IMR-90 (cell line): ENCODE results near the gene ARHGAP45. TPM values are rescaled to one million over a fixed set of nuclear protein-coding genes. Genes with fewer than 3 reads are reported as not detected.

Experiments used
- ATAC-seq: fragments of 200-7000 bp; cut with Tn5 transposase; 2 replicates; pipeline ENCODE4 v1.9.1; 2020; ENCODE audit warnings: low read depth, mild to moderate bottlenecking, moderate library complexity
- BruUV-seq: library from RNA; stranded (reverse); fragments of 400-500 nt; replicated peaks from 2 replicates; lab custom pipeline; 2021; lab: Mats Ljungman, UMichigan
- CTCF ChIA-PET: fragments of 300-600 bp; formaldehyde crosslinking; extraction: SDS; loops from one replicate; lab custom pipeline; 2021; ENCODE audit warnings: antibody characterized with exemption; lab: Yijun Ruan, JAX
- POLR2A ChIA-PET: fragments of 300-600 bp; sonication (Branson Sonifier 250); formaldehyde crosslinking; loops from one replicate; lab custom pipeline; 2022; ENCODE audit warnings: antibody characterized with exemption; ENCODE audit not compliant: unreplicated experiment; lab: Charles Lee
- DNase-seq: peaks from one replicate; pipeline ENCODE4 v3.0.0; 2013
- H2AFZ ChIP-seq: replicated peaks from 2 replicates; pipeline ENCODE3; 2013; ENCODE audit warnings: low read length, mild to moderate bottlenecking; ENCODE audit not compliant: poor library complexity
- H2AK5ac ChIP-seq: 2 replicates; pipeline ENCODE4 v1.6.1; 2013; ENCODE audit warnings: low read depth, low read length, inconsistent platforms
- H2AK9ac ChIP-seq: replicated peaks from 2 replicates; pipeline ENCODE3; 2013; ENCODE audit warnings: mild to moderate bottlenecking, low read depth, low read length, moderate library complexity; ENCODE audit not compliant: poor library complexity
- H2BK120ac ChIP-seq: 2 replicates; pipeline ENCODE4 v1.6.1; 2013; ENCODE audit warnings: low read depth, low read length, inconsistent platforms
- H2BK15ac ChIP-seq: 3 replicates; pipeline ENCODE4 v1.6.1; 2013; ENCODE audit warnings: low read depth, low read length, inconsistent platforms
- H2BK20ac ChIP-seq: 2 replicates; pipeline ENCODE4 v1.6.1; 2013; ENCODE audit warnings: low read depth, mild to moderate bottlenecking, inconsistent platforms, low read length, moderate library complexity
- H2BK5ac ChIP-seq: 2 replicates; pipeline ENCODE4 v1.6.1; 2013; ENCODE audit warnings: mild to moderate bottlenecking, low read depth, low read length, inconsistent platforms; ENCODE audit not compliant: poor library complexity, severe bottlenecking
- H3K14ac ChIP-seq: replicated peaks from 2 replicates; pipeline ENCODE4 v1.6.1; 2013; ENCODE audit warnings: low read depth, low read length, inconsistent platforms
- H3K18ac ChIP-seq: 2 replicates; pipeline ENCODE4 v1.6.1; 2013; ENCODE audit warnings: low read depth, low read length, control low read depth
- H3K23ac ChIP-seq: 2 replicates; pipeline ENCODE4 v1.6.1; 2013; ENCODE audit warnings: low read depth, low read length, inconsistent platforms
- H3K27ac ChIP-seq: 2 replicates; pipeline ENCODE4 v1.5.1; 2013; ENCODE audit warnings: mild to moderate bottlenecking, control low read depth, low read length; ENCODE audit not compliant: insufficient read depth
- H3K27me3 ChIP-seq: 2 replicates; pipeline ENCODE4 v1.6.1; 2013; ENCODE audit warnings: low read length; ENCODE audit not compliant: control insufficient read depth, insufficient read depth
- H3K36me3 ChIP-seq: 2 replicates; pipeline ENCODE4 v1.6.1; 2013; ENCODE audit warnings: low read length, mixed read lengths; ENCODE audit not compliant: control insufficient read depth, insufficient read depth
- H3K4ac ChIP-seq: 2 replicates; pipeline ENCODE4 v1.6.1; 2013; ENCODE audit warnings: low read depth, low read length, inconsistent platforms
- H3K4me1 ChIP-seq: 2 replicates; pipeline ENCODE4 v1.6.1; 2013; ENCODE audit warnings: low read length, mixed read lengths; ENCODE audit not compliant: control insufficient read depth, insufficient read depth
- H3K4me2 ChIP-seq: 2 replicates; pipeline ENCODE4 v1.6.1; 2013; ENCODE audit warnings: low read depth, mild to moderate bottlenecking, control low read depth, low read length, moderate library complexity
- H3K4me3 ChIP-seq: 2 replicates; pipeline ENCODE4 v1.5.1; 2013; ENCODE audit warnings: low read depth, mild to moderate bottlenecking, control low read depth, low read length, moderate library complexity; ENCODE audit not compliant: insufficient read depth
- H3K56ac ChIP-seq: 2 replicates; pipeline ENCODE4 v1.6.1; 2013; ENCODE audit warnings: low read length, inconsistent platforms; ENCODE audit not compliant: insufficient read depth; ENCODE audit errors: extremely low read depth
- H3K79me1 ChIP-seq, 2 experiments: 2 replicates each; pipeline ENCODE4 v1.6.1; 2013; ENCODE audit warnings: low read length in 2 of 2, inconsistent platforms in 1 of 2, low read depth in 1 of 2
- H3K9ac ChIP-seq: 2 replicates; pipeline ENCODE4 v1.6.1; 2013; ENCODE audit warnings: low read depth, low read length, control low read depth
- H3K9me1 ChIP-seq: 2 replicates; pipeline ENCODE4 v1.6.1; 2013; ENCODE audit warnings: low read length, inconsistent platforms; ENCODE audit not compliant: insufficient read depth
- H3K9me3 ChIP-seq: 2 replicates; pipeline ENCODE4 v1.6.1; 2013; ENCODE audit warnings: low read length; ENCODE audit not compliant: control insufficient read depth, insufficient read depth
- H4K20me1 ChIP-seq: 2 replicates; pipeline ENCODE4 v1.6.1; 2013; ENCODE audit warnings: low read length, inconsistent platforms; ENCODE audit not compliant: insufficient read depth
- H4K5ac ChIP-seq: 2 replicates; pipeline ENCODE4 v1.6.1; 2013; ENCODE audit warnings: mild to moderate bottlenecking, low read depth, low read length, control low read depth
- H4K8ac ChIP-seq, 2 experiments: 2 replicates each; pipeline ENCODE4 v1.6.1; 2013; ENCODE audit warnings: low read depth in 2 of 2, low read length in 2 of 2, control low read depth in 1 of 2, inconsistent platforms in 1 of 2
- H4K91ac ChIP-seq: 2 replicates; pipeline ENCODE4 v1.6.1; 2013; ENCODE audit warnings: low read depth, low read length, inconsistent platforms; ENCODE audit not compliant: insufficient read depth
- CEBPB ChIP-seq: IDR thresholded peaks from 2 replicates; pipeline ENCODE4 v1.6.1; 2012; ENCODE audit warnings: low read depth, low read length, improper control_type of control experiment
- CHD1 ChIP-seq: IDR thresholded peaks from 2 replicates; pipeline ENCODE4 v1.6.1; 2012; ENCODE audit warnings: low read depth, low read length, improper control_type of control experiment
- MAFK ChIP-seq: IDR thresholded peaks from 2 replicates; pipeline ENCODE4 v1.6.1; 2012; ENCODE audit warnings: low read depth, low read length, improper control_type of control experiment
- MAZ ChIP-seq: IDR thresholded peaks from 2 replicates; pipeline ENCODE4 v1.6.1; 2012; ENCODE audit warnings: low read depth, mild to moderate bottlenecking, low read length, improper control_type of control experiment, moderate library complexity, borderline replicate concordance
- NFE2L2 ChIP-seq: fragments of 150-350 bp; IDR thresholded peaks from 2 replicates; pipeline ENCODE4 v1.6.1; 2016; ENCODE audit warnings: low read depth, mild to moderate bottlenecking, low read length
- POLR2A ChIP-seq: IDR thresholded peaks from 2 replicates; pipeline ENCODE4 v1.6.1; 2012; ENCODE audit warnings: mild to moderate bottlenecking, low read depth, low read length
- RAD21 ChIP-seq: IDR thresholded peaks from 2 replicates; pipeline ENCODE4 v1.6.1; 2012; ENCODE audit warnings: low read length, improper control_type of control experiment
- RFX5 ChIP-seq: IDR thresholded peaks from 2 replicates; pipeline ENCODE4 v1.8.0; 2012; ENCODE audit warnings: low read depth, mild to moderate bottlenecking, low read length, moderate library complexity
- SMC3 ChIP-seq: fragments of 150-350 bp; IDR thresholded peaks from 2 replicates; pipeline ENCODE4 v1.6.1; 2016; ENCODE audit warnings: low read depth, mild to moderate bottlenecking, antibody characterized with exemption, low read length, moderate library complexity
- WGBS, 2 experiments: methylation state at CpG; one replicate each; pipeline versions ENCODE4 v1.1.5 to v1.1.7; 2013; ENCODE audit warnings: missing lambda C conversion rate in 2 of 2; ENCODE audit not compliant: insufficient read length in 1 of 2; ENCODE audit errors: extremely low coverage in 2 of 2; 5-methylcytosine and 5-hydroxymethylcytosine counted together
- dilution Hi-C: fragments of 300-500 bp; cut with HindIII; formaldehyde crosslinking; loops from one replicate; pipeline ENCODE4 v1.14.3; 2018; ENCODE audit warnings: low sequenced_read_pairs; ENCODE audit not compliant: unreplicated experiment
- in situ Hi-C: fragments of 300-500 bp; cut with MboI; formaldehyde crosslinking; loops from 3 replicates; pipeline ENCODE4 v1.14.3; 2019; ENCODE audit warnings: low sequenced_read_pairs, inconsistent platforms, mixed read lengths
- intact Hi-C: fragments of 100-400 bp; cut with micrococcal nuclease; formaldehyde crosslinking; loops from 2 replicates; pipeline ENCODE4 v1.10.0; 2022
- polyA plus RNA-seq, 3 experiments: library from polyadenylated mRNA; depleted of rRNA; stranded (reverse); fragments of >200 nt; gene quantifications; 2 replicates each; pipeline ENCODE4 v1.2.3, GENCODE V29; 2012; ENCODE audit warnings: low replicate concordance in 1 of 3
- total RNA-seq: library from RNA; depleted of rRNA; stranded (reverse); fragments of >200 nt; gene quantifications from 2 replicates; pipeline ENCODE4 v1.2.3, GENCODE V29; 2012
- TF ChIP-seq, protein P1 (sequence below): fragments of 150-350 bp; IDR thresholded peaks from 2 replicates; pipeline ENCODE4 v1.6.1; 2017; ENCODE audit warnings: mild to moderate bottlenecking, antibody characterized with exemption, low read length, low read depth
- TF ChIP-seq, protein P2 (sequence below): conservative IDR thresholded peaks from 2 replicates; pipeline ENCODE4 v1.5.1; 2012; ENCODE audit warnings: mild to moderate bottlenecking, low read depth, low read length, improper control_type of control experiment

Gene ARHGAP45
- total and polyA plus RNA-seq, 2 of the 4 experiments (the other 2 are of a cell fraction): 1.3 to 1.7 TPM

- CTCF ChIA-PET: interaction anchor here (0.8 to 1.6 kb wide), 2 partner anchors 11 to 48 kb away, joined by 3 read pairs; no protein-coding TSS in a partner anchor
- Histone ChIP-seq H2BK15ac (no peak overlapping the region), H4K20me1 (0 out of 2 replicates have a peak, but pooled peaks cover 6% of the 10 kb centered on the region), H2BK120ac (no peak overlapping the region), H3K27ac (no peak overlapping the region), H3K18ac (no peak overlapping the region), H2AK9ac (peak overlapping the region; percentile 85), H3K23ac (no peak overlapping the region), H3K27me3 (peaks cover 31% of the 10 kb centered on the region), H3K56ac (no peak overlapping the region), H3K4ac (no peak overlapping the region), H2BK5ac (no peak overlapping the region), H3K79me1 (no peaks in the 10 kb centered on the region), H3K4me1 (peaks cover 3% of the 10 kb centered on the region; the same call in 1 of the 2 replicates), H3K9me3 (no peaks in the 10 kb centered on the region; the same call in 1 of the 2 replicates), H3K9ac (no peak overlapping the region), H4K8ac (no peak overlapping the region), H3K4me3 (no peak overlapping the region), H2AFZ (peak overlapping the region; percentile 79), H2AK5ac (no peak overlapping the region), H3K14ac (no peak overlapping the region), H4K5ac (no peak overlapping the region), H2BK20ac (no peak overlapping the region), H3K4me2 (no peak overlapping the region), H3K36me3 (no peaks in the 10 kb centered on the region), H4K91ac (no peak overlapping the region), H3K9me1 (no peaks in the 10 kb centered on the region)
- in situ Hi-C loops: no loop called here
- TF ChIP-seq SMC3 (no peak), MAFK (no peak), NFE2L2 (no peak), RFX5 (no peak), POLR2A (no peak), CHD1 (no peak), RAD21 (no peak), MAZ (no peak), CEBPB (no peak)
- TF ChIP-seq, protein P1, sequence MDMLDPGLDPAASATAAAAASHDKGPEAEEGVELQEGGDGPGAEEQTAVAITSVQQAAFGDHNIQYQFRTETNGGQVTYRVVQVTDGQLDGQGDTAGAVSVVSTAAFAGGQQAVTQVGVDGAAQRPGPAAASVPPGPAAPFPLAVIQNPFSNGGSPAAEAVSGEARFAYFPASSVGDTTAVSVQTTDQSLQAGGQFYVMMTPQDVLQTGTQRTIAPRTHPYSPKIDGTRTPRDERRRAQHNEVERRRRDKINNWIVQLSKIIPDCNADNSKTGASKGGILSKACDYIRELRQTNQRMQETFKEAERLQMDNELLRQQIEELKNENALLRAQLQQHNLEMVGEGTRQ: no peak
- TF ChIP-seq, protein P2, sequence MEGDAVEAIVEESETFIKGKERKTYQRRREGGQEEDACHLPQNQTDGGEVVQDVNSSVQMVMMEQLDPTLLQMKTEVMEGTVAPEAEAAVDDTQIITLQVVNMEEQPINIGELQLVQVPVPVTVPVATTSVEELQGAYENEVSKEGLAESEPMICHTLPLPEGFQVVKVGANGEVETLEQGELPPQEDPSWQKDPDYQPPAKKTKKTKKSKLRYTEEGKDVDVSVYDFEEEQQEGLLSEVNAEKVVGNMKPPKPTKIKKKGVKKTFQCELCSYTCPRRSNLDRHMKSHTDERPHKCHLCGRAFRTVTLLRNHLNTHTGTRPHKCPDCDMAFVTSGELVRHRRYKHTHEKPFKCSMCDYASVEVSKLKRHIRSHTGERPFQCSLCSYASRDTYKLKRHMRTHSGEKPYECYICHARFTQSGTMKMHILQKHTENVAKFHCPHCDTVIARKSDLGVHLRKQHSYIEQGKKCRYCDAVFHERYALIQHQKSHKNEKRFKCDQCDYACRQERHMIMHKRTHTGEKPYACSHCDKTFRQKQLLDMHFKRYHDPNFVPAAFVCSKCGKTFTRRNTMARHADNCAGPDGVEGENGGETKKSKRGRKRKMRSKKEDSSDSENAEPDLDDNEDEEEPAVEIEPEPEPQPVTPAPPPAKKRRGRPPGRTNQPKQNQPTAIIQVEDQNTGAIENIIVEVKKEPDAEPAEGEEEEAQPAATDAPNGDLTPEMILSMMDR: no peak
- 72% methylated on average over 8 of the region's 17 CpGs; no CpG with 5 or more reads in 1 of the 2 experiments for WGBS, 2 experiments
- DNase-seq: no peak
- POLR2A ChIA-PET: no interaction called here
- dilution Hi-C loops: no loop called here
- BruUV-seq: no TSS peak
- no peak for ATAC-seq
- intact Hi-C loops: no loop called here
Measured at GRCh38 chr19:1065606-1066109, 1.3 kb upstream of the ARHGAP45 start.
